ACC112 (cell line): ENCODE results near the gene HERPUD1.
"Not testable (repeated sequence)": the region's sequence is repeated elsewhere in the genome, so short reads cannot be mapped to it uniquely, and the experiment has no call there.

ENCODE experiments used
- H2AFZ ChIP-seq: fragments of 200-600 bp; sonication (generic); one replicate; pipeline ENCODE4 v1.6.0; 2017; ENCODE audit warnings: antibody characterized with exemption, low read length; ENCODE audit not compliant: unreplicated experiment
- H3K27ac ChIP-seq: fragments of 200-600 bp; sonication (generic); 2 replicates; pipeline ENCODE4 v1.5.1; 2014; ENCODE audit warnings: low read depth, mild to moderate bottlenecking, antibody characterized with exemption, low read length, moderate library complexity
- H3K27me3 ChIP-seq: fragments of 200-600 bp; sonication (generic); 2 replicates; pipeline ENCODE4 v1.6.1; 2014; ENCODE audit warnings: mild to moderate bottlenecking, antibody characterized with exemption, low read length, moderate library complexity, mixed read lengths; ENCODE audit not compliant: insufficient read depth
- H3K36me3 ChIP-seq: fragments of 200-600 bp; sonication (generic); 2 replicates; pipeline ENCODE4 v1.6.1; 2016; ENCODE audit warnings: mild to moderate bottlenecking, antibody characterized with exemption, low read length, moderate library complexity, mixed read lengths; ENCODE audit not compliant: insufficient read depth
- H3K4me1 ChIP-seq: fragments of 200-600 bp; sonication (generic); one replicate; pipeline ENCODE4 v1.6.1; 2016; ENCODE audit warnings: low read length, mixed read lengths; ENCODE audit not compliant: insufficient read depth, unreplicated experiment, control insufficient read depth
- H3K4me3 ChIP-seq: fragments of 200-600 bp; sonication (generic); 2 replicates; pipeline ENCODE4 v1.5.1; 2014; ENCODE audit warnings: mild to moderate bottlenecking, low read depth, low read length
- H3K79me2 ChIP-seq: fragments of 200-600 bp; sonication (generic); one replicate; pipeline ENCODE4 v1.6.0; 2016; ENCODE audit warnings: low read length; ENCODE audit not compliant: control insufficient read depth, unreplicated experiment, insufficient read depth

Gene HERPUD1

GRCh38 chr16:56989988-56990387 is 58.0 kb downstream of the HERPUD1 start:
- H3K27ac ChIP-seq = peak overlapping the region; percentile 66
- H3K36me3 ChIP-seq = no peaks in the 10 kb centered on the region
- H3K4me3 ChIP-seq = peak overlapping the region; percentile 87
- H3K79me2 ChIP-seq = peaks cover 77% of the 10 kb centered on the region
- no peaks in the 10 kb centered on the region for H3K27me3 ChIP-seq
- peak overlapping the region; percentile 18 for H2AFZ ChIP-seq
- H3K4me1 ChIP-seq = peaks cover 52% of the 10 kb centered on the region

- Histone ChIP-seq H3K36me3 (no peaks in the 10 kb centered on the region), H3K27me3 (no peaks in the 10 kb centered on the region), H3K4me3 (peak overlapping the region; percentile 87), H3K27ac (no peak overlapping the region), H2AFZ (no peak overlapping the region), H3K4me1 (peaks cover 53% of the 10 kb centered on the region), H3K79me2 (peaks cover 81% of the 10 kb centered on the region)
Measured at GRCh38 chr16:56990407-56991286, 58.7 kb downstream of the HERPUD1 start.

- not testable (repeated sequence) for H3K4me3 ChIP-seq, H2AFZ ChIP-seq, H3K27me3 ChIP-seq, H3K27ac ChIP-seq, H3K36me3 ChIP-seq
- H3K4me1 ChIP-seq = peaks cover 44% of the 10 kb centered on the region
- peaks cover 93% of the 10 kb centered on the region for H3K79me2 ChIP-seq
Measured at GRCh38 chr16:56992431-56992830, 60.5 kb downstream of the HERPUD1 start.

GRCh38 chr16:56993204-56993603 is 61.3 kb downstream of the HERPUD1 start:
- no peaks in the 10 kb centered on the region for H3K36me3 ChIP-seq
- no peak overlapping the region for H3K27ac ChIP-seq
- peaks cover 39% of the 10 kb centered on the region for H3K4me1 ChIP-seq
- no peak overlapping the region for H2AFZ ChIP-seq
- no peaks in the 10 kb centered on the region for H3K27me3 ChIP-seq
- H3K79me2 ChIP-seq = peaks cover 92% of the 10 kb centered on the region
- no peak overlapping the region for H3K4me3 ChIP-seq

GRCh38 chr16:56994311-56994710 is 62.4 kb downstream of the HERPUD1 start:
- Histone ChIP-seq H2AFZ (no peak overlapping the region), H3K27me3 (no peaks in the 10 kb centered on the region), H3K4me3 (no peak overlapping the region), H3K4me1 (peaks cover 44% of the 10 kb centered on the region), H3K79me2 (peaks cover 93% of the 10 kb centered on the region), H3K36me3 (no peaks in the 10 kb centered on the region), H3K27ac (no peak overlapping the region)
